ENCODE data around the gene RBM28. TPM values are rescaled to one million over a fixed set of nuclear protein-coding genes. Genes with fewer than 3 reads are reported as not detected.

The RBM28 gene
- total RNA-seq, 4 donors from 2014 or later, result 9.0 to 341 (median 34.2) TPM

GRCh38 chr7:128263420-128263819 lies 80.3 kb downstream of the RBM28 start:
- Histone ChIP-seq H3K4me3 (no peak overlapping the region), H3K9me3 (no peaks in the 10 kb centered on the region), H3K4me1 (peaks cover 0 to 34% (median 19%) of the 10 kb centered on the region in 4 donors), H3K36me3 (no peaks in the 10 kb centered on the region), H3K27me3 (no peaks in the 10 kb centered on the region), H3K27ac (no peak overlapping the region)
- intact Hi-C loops (cut with DNase I; ENCODE audit: low total_unique reads), result no loop called here
- TF ChIP-seq, protein P1, sequence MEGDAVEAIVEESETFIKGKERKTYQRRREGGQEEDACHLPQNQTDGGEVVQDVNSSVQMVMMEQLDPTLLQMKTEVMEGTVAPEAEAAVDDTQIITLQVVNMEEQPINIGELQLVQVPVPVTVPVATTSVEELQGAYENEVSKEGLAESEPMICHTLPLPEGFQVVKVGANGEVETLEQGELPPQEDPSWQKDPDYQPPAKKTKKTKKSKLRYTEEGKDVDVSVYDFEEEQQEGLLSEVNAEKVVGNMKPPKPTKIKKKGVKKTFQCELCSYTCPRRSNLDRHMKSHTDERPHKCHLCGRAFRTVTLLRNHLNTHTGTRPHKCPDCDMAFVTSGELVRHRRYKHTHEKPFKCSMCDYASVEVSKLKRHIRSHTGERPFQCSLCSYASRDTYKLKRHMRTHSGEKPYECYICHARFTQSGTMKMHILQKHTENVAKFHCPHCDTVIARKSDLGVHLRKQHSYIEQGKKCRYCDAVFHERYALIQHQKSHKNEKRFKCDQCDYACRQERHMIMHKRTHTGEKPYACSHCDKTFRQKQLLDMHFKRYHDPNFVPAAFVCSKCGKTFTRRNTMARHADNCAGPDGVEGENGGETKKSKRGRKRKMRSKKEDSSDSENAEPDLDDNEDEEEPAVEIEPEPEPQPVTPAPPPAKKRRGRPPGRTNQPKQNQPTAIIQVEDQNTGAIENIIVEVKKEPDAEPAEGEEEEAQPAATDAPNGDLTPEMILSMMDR (IDR thresholded peaks at IDR 0.05), result no peak
- TF ChIP-seq POLR2AphosphoS5 (IDR thresholded peaks at IDR 0.05) (no peak), POLR2A (IDR thresholded peaks at IDR 0.05) (no peak), EP300 (IDR thresholded peaks at IDR 0.05; ENCODE audit: low read depth) (no peak)
- no peak for DNase-seq
- 82 to 85% methylated on average over 3 of the region's 3 CpGs for WGBS, 2 donors (ENCODE audit: low coverage in 1 of 2)
- in situ Hi-C loops (cut with MboI; ENCODE audit: low pct_ligation_motif_present in 1 of 4, low pct_unique_long_range_greater_than_20kb in 1 of 4, low sequenced_read_pairs in 3 of 4), result no loop called here

DNA sequence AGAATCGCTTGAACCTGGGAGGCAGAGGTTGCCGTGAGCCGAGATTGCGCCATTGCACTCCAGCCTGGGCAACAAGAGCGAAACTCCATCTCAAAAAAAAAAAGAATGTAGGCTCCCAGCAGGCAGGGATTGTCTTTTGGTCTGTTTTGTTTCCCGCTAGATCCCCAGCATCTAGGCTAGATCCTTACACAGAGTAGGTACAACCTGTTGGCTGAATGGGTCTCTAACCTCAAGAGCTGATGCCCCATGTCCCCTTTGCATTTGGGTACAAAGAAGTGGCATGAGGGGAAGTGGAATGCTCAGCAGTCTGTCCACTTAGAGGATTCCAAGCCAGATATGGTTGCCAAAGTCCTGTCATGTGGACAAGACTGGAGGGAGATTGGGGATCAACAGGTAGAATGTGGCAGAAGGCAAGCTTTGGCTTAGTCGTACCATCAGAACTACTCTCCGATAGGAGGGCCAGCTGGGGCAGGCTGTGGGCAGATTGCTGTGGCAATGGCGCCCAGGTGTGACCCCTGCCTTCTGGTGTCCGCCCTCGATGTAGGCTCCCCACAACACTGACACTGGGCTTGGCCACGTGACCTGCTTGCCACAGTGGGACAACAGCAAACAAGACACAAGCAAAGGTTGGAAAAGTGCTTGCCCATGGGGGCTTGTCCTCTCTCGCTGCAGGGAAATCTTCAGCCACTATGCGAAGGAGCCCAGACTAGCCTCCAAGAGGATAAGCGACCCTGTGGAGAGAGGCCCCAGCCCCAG lies 81.3 kb downstream of the RBM28 start:
- peaks cover 0 to 34% (median 19%) of the 10 kb centered on the region in 4 donors for H3K4me1 ChIP-seq
- no peaks in the 10 kb centered on the region for H3K9me3 ChIP-seq
- TF ChIP-seq, protein P1 (IDR thresholded peaks at IDR 0.05), result no peak
- TF ChIP-seq POLR2AphosphoS5 (IDR thresholded peaks at IDR 0.05), result no peak
- no peak for TF ChIP-seq POLR2A (IDR thresholded peaks at IDR 0.05)
- TF ChIP-seq EP300 (IDR thresholded peaks at IDR 0.05; ENCODE audit: low read depth), result no peak
- no peaks in the 10 kb centered on the region for H3K36me3 ChIP-seq
- no peaks in the 10 kb centered on the region for H3K27me3 ChIP-seq
- no peak for DNase-seq
- intact Hi-C loops (cut with DNase I; ENCODE audit: low total_unique reads) (no loop called here), in situ Hi-C loops (cut with MboI; ENCODE audit: low pct_ligation_motif_present in 1 of 4, low pct_unique_long_range_greater_than_20kb in 1 of 4, low sequenced_read_pairs in 3 of 4) (no loop called here)
- no peak overlapping the region for H3K4me3 ChIP-seq
- 89 to 90% methylated on average over 2 to 15 of the region's 15 CpGs for WGBS, 2 donors (ENCODE audit: low coverage in 1 of 2)
- H3K27ac ChIP-seq, result no peak overlapping the region

DNA sequence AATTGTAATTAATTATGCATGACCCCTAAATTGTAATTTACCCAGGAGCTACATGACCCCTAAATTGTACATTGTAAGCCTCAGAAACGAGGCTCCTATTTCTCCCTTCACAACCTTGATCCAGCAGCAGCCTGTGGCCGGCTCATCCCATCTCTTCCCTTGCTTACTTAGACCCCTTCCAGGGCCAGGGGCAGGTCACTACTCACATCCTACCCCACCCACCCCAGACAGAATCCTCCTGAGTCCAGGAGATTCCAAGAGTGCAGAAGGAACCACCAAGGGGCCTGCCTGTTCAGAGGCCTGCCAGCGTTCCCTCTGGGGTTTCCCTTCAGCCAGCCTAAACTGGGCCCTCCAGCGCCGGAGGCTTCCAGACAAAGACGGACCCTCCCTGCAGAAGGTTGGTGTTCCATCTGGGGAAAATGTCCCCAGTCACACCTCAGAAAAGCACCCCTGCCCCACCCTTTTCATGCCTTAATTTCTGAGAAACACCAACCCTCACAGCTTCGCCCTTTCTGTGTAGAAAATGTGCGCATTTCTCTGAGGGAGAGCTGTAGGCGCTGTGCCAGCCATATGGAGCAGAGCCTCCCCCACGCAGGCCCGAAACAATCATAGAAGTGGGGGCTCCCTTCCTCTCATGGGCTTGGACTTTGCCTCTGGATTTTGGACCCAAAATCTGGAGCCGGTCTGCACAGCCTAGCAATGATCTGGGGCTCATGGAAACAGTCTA lies 83.5 kb downstream of the RBM28 start:
- intact Hi-C loops (cut with DNase I; ENCODE audit: low total_unique reads), result no loop called here
- no peak overlapping the region for H3K4me3 ChIP-seq
- WGBS, 2 donors (ENCODE audit: low coverage in 1 of 2), result 80% methylated on average over 12 of the region's 12 CpGs; no CpG with 5 or more reads in 1 of the 2 donors
- H3K36me3 ChIP-seq, result no peaks in the 10 kb centered on the region
- in situ Hi-C loops (cut with MboI; ENCODE audit: low pct_ligation_motif_present in 1 of 4, low pct_unique_long_range_greater_than_20kb in 1 of 4, low sequenced_read_pairs in 3 of 4), result no loop called here
- no peaks in the 10 kb centered on the region for H3K9me3 ChIP-seq
- no peak for DNase-seq
- peak overlapping the region in 2 of 4 donors; percentile 23 to 33 for H3K27ac ChIP-seq
- TF ChIP-seq POLR2AphosphoS5 (IDR thresholded peaks at IDR 0.05), result no peak
- TF ChIP-seq, protein P1 (IDR thresholded peaks at IDR 0.05), result no peak
- no peak for TF ChIP-seq POLR2A (IDR thresholded peaks at IDR 0.05)
- no peak for TF ChIP-seq EP300 (IDR thresholded peaks at IDR 0.05; ENCODE audit: low read depth)
- peaks cover 0 to 27% (median 19%) of the 10 kb centered on the region in 4 donors for H3K4me1 ChIP-seq
- H3K27me3 ChIP-seq, result no peaks in the 10 kb centered on the region

Measured in transverse colon (tissue), 4 donors.